GM23248 (cell line): ENCODE results near the gene TSPAN13.

Experiments used
- EZH2 ChIP-seq: fragments of 200-600 bp; sonication (generic); IDR thresholded peaks from 2 replicates; pipeline ENCODE4 v1.6.1; 2018; ENCODE audit warnings: antibody characterized with exemption, mild to moderate bottlenecking; ENCODE audit not compliant: insufficient read depth, poor library complexity, severe bottlenecking
- EZH2phosphoT487 ChIP-seq: fragments of 200-600 bp; sonication (generic); IDR thresholded peaks from 2 replicates; pipeline ENCODE4 v1.6.1; 2018; ENCODE audit warnings: antibody characterized with exemption, moderate library complexity, mild to moderate bottlenecking, low read depth; ENCODE audit not compliant: insufficient read depth

DNA sequence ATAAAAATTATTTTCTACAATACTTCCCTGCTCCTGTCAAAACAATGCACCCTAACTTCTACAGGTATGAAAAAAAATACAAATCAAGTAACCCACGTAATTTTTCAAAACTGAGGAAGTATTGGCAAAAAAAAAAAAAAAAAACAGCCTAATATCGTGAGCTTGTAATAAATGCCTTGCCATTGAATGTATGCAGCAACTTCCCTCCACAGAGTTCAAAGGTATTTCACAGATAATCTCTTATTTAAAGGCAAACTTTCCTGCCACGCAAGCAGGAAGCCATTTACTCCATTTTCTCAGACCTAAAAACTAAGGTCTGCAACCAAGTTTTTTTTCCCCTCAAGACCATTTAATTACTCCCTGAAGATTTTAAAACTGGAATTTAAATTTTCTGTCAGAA is 51.9 kb downstream of the TSPAN13 start:
- TF ChIP-seq EZH2phosphoT487 (no peak), EZH2 (no peak)
